GM18526 (cell line): ENCODE measurements around the gene RNF5.

Source experiments
- POLR2A ChIP-seq: IDR thresholded peaks from 3 replicates; pipeline ENCODE4 v1.6.1; 2011; ENCODE audit not compliant: insufficient read length; ENCODE audit errors: extremely low read depth

The RNF5 gene

GRCh38 chr6:32210191-32210601, 32.0 kb downstream of the RNF5 start:
- no peak for TF ChIP-seq POLR2A

DNA sequence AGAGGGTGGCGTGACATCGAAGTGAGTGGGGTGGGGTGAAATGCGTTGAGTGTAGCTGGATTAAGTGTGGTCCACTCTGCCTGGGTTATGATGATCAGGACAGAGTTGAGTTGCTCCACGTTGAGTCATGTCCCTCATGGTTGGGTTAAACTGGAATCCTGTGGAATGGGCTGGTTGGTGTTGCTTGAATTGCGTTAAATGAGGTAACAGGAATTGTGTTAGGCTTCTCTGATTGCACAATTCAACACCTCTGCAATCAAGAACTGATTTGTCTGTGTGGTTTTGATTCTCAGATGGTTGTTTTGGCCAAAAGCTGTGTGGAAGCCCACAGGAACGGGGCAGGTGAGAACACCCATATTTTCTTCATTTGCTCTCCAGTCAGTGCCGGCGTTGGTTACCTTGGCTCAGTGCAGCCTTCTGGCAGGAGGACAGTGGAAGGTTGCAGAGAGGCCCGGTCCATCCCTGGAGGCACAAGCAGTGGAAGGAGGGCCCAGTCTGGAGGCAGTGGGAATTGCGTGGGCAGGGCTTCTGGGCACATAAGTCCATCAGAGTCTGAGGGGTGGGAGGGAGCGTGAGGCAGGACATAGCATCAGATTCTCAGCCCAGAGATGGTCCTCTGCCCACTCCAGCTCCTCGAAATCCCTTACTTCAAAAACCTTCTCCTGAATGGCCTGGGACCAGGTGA, 34.0 kb downstream of the RNF5 start:
- TF ChIP-seq POLR2A, result no peak

GRCh38 chr6:32213649-32214048, 35.4 kb downstream of the RNF5 start:
- no peak for TF ChIP-seq POLR2A

GRCh38 chr6:32214126-32214525, 35.9 kb downstream of the RNF5 start:
- TF ChIP-seq POLR2A, result no peak

DNA sequence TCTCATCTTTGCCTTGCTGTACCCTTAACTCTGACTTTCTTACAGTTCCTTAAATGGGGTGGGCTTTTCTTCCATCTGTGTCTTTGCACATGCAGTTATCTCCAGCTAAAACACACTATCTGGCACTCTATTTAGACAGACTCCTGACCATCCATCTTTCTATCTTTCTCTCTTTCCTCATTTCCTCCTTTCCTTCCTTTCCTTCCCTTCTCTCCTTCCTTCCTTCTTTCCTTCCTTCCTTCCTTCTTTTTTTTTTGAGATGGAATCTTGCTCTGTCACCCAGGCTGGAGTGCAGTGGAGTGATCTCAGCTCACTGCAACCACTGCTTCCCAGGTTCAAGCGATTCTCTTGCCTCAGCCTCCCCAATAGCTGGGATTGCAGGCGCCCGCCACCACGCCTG, 37.4 kb downstream of the RNF5 start:
- TF ChIP-seq POLR2A, result no peak

DNA sequence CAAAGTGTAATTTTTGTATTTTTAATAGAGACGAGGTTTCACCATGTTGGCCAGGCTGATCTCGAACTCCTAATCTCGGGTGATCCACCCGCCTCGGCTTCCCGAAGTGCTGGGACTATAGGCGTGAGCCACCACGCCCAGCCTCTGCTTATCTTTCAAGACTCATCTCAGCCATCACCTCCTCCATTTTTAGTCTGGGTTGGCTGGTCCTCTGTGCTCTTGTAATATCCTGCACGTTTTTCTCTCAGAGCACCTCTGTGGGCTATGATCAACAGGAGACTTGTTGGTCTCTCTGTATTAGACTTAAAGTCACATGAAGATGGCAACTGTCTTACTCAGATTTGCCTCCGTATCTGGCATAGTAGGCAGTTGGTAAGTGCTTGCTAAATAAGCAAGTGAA, 38.1 kb downstream of the RNF5 start:
- no peak for TF ChIP-seq POLR2A

DNA sequence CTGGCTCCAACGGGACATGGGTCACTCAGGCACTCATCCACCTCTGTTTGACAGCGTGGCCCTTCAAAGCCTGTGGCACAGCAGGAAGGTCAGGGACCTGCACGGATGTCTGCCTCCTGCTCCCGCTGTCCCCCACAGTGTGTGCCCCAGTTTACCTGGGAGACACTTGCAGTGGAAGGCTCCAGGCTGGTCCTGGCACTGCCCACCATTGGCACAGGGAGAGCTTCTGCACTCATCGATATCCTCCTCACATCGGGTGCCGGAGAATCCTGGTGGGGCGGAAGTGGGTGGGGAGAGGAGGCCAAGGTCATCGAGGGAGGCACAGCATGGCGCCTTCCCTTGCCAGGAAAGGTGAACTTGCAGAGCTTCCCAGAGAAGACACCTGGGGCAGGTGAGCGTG, 38.8 kb downstream of the RNF5 start:
- no peak for TF ChIP-seq POLR2A

- no peak for TF ChIP-seq POLR2A
These were observed 40.0 kb downstream of the RNF5 start for GRCh38 chr6:32218167-32218566.

GRCh38 chr6:32220021-32220420, 41.8 kb downstream of the RNF5 start:
- no peak for TF ChIP-seq POLR2A

DNA sequence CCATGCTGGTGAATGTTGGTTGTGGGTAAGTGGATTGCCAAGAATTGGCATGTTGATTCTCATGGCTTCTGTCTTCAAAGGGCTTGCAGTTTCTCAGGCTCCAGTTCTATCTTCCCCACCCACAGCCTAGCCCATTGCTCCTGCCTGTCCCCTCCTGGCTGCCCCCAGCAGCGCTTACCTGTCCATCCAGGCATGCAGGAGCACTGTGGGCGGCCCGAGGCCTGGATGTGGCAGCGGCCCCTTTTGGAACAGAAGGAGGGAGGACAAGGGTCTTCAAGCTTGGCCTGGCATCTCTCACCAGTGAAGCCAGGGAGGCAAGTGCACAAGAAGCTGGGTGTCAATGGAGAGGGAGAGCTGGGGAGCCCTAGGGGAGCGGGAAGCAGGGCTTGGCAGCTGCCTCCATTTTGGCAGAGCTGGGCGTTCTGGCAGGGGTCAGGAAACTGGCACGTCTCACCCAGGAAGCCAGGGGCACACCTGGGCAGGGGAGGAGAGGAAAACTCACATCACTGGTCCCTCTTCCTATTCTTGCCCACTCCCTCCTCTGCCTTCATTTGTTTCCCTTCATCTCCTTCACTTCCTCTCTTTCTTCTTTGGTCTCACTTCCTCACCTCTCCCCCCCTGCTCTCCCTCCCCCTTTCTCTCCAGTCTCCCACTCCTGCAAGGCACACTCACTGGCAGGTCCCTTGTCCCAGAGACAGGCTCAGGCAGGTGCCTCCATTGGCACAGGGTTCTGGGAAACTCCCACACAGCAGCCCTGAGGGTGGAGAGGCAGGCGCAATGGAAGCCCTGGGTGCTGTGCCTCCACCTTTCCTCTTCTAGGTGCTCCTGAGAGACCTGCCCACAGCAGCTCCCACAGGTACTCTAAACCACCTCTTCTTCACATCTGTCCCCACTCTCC, 44.4 kb downstream of the RNF5 start:
- TF ChIP-seq POLR2A, result no peak

GRCh38 chr6:32223258-32224235, 45.3 kb downstream of the RNF5 start, which contains the start of gene NOTCH4:
NOTCH4 (minus strand) TSS chr6:32224067; CDS start chr6:32223928, 139 bp downstream.
- TF ChIP-seq POLR2A, result no peak

DNA sequence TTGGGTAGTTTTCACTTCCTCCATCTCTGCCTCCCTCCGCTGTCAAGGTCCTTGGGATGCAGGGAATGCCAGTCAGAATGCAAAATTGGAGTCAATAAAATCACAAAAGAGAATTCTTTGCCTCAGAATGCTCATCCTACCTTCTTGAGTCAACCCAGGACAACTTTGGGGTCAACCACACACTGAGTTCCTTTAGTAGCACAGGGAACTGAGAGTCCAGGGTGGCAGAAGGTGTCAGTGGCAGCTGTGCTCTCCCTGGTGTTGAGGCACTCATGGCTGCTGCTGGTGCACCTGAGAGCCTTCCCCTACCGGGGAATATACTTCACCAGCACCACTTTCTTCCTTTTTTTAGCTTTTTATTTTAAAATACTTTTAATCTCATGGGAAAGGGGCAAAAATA, 46.5 kb downstream of the RNF5 start:
- TF ChIP-seq POLR2A, result no peak

DNA sequence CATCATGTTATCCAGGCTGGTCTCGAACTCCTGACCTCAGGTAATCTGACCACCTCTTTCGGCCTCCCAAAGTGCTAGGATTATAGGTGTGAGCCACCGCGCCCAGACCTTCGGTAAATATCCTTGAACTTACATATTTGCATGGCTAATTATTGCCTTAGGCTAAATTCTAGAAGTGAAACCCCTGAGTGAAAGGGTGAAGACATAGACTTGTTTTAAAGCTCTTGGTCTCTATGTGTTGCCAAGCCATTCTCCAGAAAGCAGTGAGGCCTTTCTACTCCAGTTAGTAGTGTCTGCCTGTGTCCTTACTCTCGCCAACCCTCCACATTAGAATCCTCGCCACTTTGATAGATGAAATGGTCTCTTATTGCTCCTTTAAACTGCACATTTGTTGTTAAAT, 48.2 kb downstream of the RNF5 start:
- TF ChIP-seq POLR2A, result no peak
